Panc1 (cell line): Measurements from ENCODE around the gene RASGRF2. TPM values are rescaled to one million over a fixed set of nuclear protein-coding genes. Genes with fewer than 3 reads are reported as not detected.

Source experiments
- ATAC-seq: fragments of 200-7000 bp; cut with Tn5 transposase; 2 replicates; pipeline ENCODE4 v1.9.1; 2020; ENCODE audit warnings: mild to moderate bottlenecking, moderate library complexity
- BruUV-seq: library from RNA; stranded (reverse); fragments of 400-500 nt; replicated peaks from 2 replicates; lab custom pipeline; 2021; lab: Mats Ljungman, UMichigan
- CTCF ChIA-PET: fragments of 300-600 bp; sonication (Branson Sonifier 250); formaldehyde crosslinking; loops from one replicate; lab custom pipeline; 2022; ENCODE audit warnings: antibody characterized with exemption; lab: Charles Lee
- POLR2A ChIA-PET: fragments of 300-600 bp; sonication (Branson Sonifier 250); formaldehyde crosslinking; loops from one replicate; lab custom pipeline; 2022; ENCODE audit warnings: antibody characterized with exemption; lab: Charles Lee
- DNase-seq: peaks from one replicate; pipeline ENCODE4 v3.0.0-alpha.2; 2010; ENCODE audit warnings: low read depth, low spot score
- H3K27ac ChIP-seq: 2 replicates; pipeline ENCODE4 v1.5.1; 2011; ENCODE audit warnings: mild to moderate bottlenecking, low read length, inconsistent platforms
- H3K27me3 ChIP-seq: fragments of 200-500 bp; sonication (Bioruptor generic); 2 replicates; pipeline ENCODE4 v1.6.0; 2014; ENCODE audit warnings: low read length, inconsistent platforms; ENCODE audit not compliant: control insufficient read depth, insufficient read depth
- H3K36me3 ChIP-seq: fragments of 200-500 bp; sonication (Bioruptor generic); 2 replicates; pipeline ENCODE4 v1.5.1; 2014; ENCODE audit warnings: inconsistent platforms, mild to moderate bottlenecking, low read length, moderate library complexity; ENCODE audit not compliant: control insufficient read depth, insufficient read depth
- H3K4me1 ChIP-seq: 2 replicates; pipeline ENCODE4 v1.5.1; 2011; ENCODE audit warnings: inconsistent platforms, mild to moderate bottlenecking, low read length, moderate library complexity; ENCODE audit not compliant: control insufficient read depth, insufficient read depth
- H3K4me3 ChIP-seq, 2 experiments: 2 replicates each; pipeline ENCODE4 v1.5.1; 2011 to 2012; ENCODE audit warnings: low read depth in 2 of 2, low read length in 2 of 2, mild to moderate bottlenecking in 2 of 2, inconsistent platforms in 1 of 2, moderate library complexity in 1 of 2
- H3K9me3 ChIP-seq: fragments of 200-500 bp; sonication (Bioruptor generic); 2 replicates; pipeline ENCODE4 v1.5.1; 2014; ENCODE audit warnings: low read depth, mild to moderate bottlenecking, inconsistent platforms, low read length, moderate library complexity; ENCODE audit not compliant: control insufficient read depth, insufficient read depth
- POLR2AphosphoS5 ChIP-seq: IDR thresholded peaks from 2 replicates; pipeline ENCODE4 v1.6.1; 2012; ENCODE audit warnings: mild to moderate bottlenecking, low read depth, low read length, moderate library complexity
- SIN3A ChIP-seq: IDR thresholded peaks from 2 replicates; pipeline ENCODE4 v1.6.1; 2012; ENCODE audit warnings: low read depth, mild to moderate bottlenecking, low read length, moderate library complexity, borderline replicate concordance; ENCODE audit not compliant: insufficient read depth
- TCF7L2 ChIP-seq: IDR thresholded peaks from 2 replicates; pipeline ENCODE4 v1.6.1; 2011; ENCODE audit warnings: mild to moderate bottlenecking, low read depth, low read length, inconsistent platforms
- in situ Hi-C: cut with HindIII; loops from 2 replicates; pipeline ENCODE4 v1.10.0; 2016; ENCODE audit warnings: low sequenced_read_pairs, low pct_unique_long_range_greater_than_20kb
- intact Hi-C: fragments of 100-400 bp; cut with micrococcal nuclease; formaldehyde crosslinking; loops from one replicate; pipeline ENCODE4 v1.10.0; 2022; ENCODE audit not compliant: unreplicated experiment
- total RNA-seq: library from RNA; stranded (reverse); gene quantifications from one replicate; pipeline ENCODE4 v1.2.1, GENCODE V29; 2021; ENCODE audit not compliant: unreplicated experiment
- TF ChIP-seq, protein P1 (sequence below), 2 experiments: IDR thresholded peaks; 2 replicates each; pipeline ENCODE4 v1.6.1; 2011 to 2012; ENCODE audit warnings: low read depth in 2 of 2, control low read depth in 1 of 2, low read length in 1 of 2, mild to moderate bottlenecking in 1 of 2, moderate library complexity in 1 of 2; ENCODE audit not compliant: insufficient read depth in 1 of 2
- TF ChIP-seq, protein P2 (sequence below): fragments of 450-650 bp; IDR thresholded peaks from 2 replicates; pipeline ENCODE4 v1.5.1; 2017; ENCODE audit warnings: mild to moderate bottlenecking

The RASGRF2 gene
- total RNA-seq, 1 experiment from 2014 or later = 4.7 TPM

DNA sequence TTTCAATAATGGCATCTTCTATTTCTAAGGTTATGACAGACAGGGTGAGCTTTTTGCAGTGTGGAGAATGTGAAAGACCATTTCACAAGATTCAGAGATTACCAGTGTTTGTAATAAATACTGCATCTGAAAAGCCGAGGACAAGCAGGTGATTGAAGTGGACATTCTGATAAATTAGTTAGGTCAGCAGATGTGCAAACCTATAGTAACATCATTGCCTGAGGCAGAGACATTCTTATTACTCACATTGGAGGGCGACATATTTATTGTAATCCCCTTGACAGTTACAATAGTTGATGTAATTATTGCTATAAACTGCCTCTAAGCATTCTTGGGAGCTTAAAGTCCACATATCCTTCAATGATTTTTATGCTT is 3.3 kb downstream of the RASGRF2 start:
- ATAC-seq (no peak), DNase-seq (no peak)
- Histone ChIP-seq H3K36me3 (no peaks in the 10 kb centered on the region), H3K4me3 (no peak overlapping the region; a peak in 1 of 4 replicates), H3K27me3 (no peaks in the 10 kb centered on the region), H3K27ac (peak overlapping the region; percentile 82), H3K9me3 (no peaks in the 10 kb centered on the region), H3K4me1 (peaks cover 15% of the 10 kb centered on the region; the same call in 1 of the 2 replicates)
- TF ChIP-seq, protein P1, sequence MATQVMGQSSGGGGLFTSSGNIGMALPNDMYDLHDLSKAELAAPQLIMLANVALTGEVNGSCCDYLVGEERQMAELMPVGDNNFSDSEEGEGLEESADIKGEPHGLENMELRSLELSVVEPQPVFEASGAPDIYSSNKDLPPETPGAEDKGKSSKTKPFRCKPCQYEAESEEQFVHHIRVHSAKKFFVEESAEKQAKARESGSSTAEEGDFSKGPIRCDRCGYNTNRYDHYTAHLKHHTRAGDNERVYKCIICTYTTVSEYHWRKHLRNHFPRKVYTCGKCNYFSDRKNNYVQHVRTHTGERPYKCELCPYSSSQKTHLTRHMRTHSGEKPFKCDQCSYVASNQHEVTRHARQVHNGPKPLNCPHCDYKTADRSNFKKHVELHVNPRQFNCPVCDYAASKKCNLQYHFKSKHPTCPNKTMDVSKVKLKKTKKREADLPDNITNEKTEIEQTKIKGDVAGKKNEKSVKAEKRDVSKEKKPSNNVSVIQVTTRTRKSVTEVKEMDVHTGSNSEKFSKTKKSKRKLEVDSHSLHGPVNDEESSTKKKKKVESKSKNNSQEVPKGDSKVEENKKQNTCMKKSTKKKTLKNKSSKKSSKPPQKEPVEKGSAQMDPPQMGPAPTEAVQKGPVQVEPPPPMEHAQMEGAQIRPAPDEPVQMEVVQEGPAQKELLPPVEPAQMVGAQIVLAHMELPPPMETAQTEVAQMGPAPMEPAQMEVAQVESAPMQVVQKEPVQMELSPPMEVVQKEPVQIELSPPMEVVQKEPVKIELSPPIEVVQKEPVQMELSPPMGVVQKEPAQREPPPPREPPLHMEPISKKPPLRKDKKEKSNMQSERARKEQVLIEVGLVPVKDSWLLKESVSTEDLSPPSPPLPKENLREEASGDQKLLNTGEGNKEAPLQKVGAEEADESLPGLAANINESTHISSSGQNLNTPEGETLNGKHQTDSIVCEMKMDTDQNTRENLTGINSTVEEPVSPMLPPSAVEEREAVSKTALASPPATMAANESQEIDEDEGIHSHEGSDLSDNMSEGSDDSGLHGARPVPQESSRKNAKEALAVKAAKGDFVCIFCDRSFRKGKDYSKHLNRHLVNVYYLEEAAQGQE (IDR thresholded peaks at IDR 0.05; ENCODE audit: insufficient read depth in 1 of 2, low read depth in 2 of 2, low read length in 1 of 2) = no peak
- TF ChIP-seq SIN3A (no peak), POLR2AphosphoS5 (no peak), TCF7L2 (no peak)
- TF ChIP-seq, protein P2, sequence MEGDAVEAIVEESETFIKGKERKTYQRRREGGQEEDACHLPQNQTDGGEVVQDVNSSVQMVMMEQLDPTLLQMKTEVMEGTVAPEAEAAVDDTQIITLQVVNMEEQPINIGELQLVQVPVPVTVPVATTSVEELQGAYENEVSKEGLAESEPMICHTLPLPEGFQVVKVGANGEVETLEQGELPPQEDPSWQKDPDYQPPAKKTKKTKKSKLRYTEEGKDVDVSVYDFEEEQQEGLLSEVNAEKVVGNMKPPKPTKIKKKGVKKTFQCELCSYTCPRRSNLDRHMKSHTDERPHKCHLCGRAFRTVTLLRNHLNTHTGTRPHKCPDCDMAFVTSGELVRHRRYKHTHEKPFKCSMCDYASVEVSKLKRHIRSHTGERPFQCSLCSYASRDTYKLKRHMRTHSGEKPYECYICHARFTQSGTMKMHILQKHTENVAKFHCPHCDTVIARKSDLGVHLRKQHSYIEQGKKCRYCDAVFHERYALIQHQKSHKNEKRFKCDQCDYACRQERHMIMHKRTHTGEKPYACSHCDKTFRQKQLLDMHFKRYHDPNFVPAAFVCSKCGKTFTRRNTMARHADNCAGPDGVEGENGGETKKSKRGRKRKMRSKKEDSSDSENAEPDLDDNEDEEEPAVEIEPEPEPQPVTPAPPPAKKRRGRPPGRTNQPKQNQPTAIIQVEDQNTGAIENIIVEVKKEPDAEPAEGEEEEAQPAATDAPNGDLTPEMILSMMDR = no peak
- BruUV-seq = no TSS peak
- ChIA-PET CTCF (no interaction called here), POLR2A (interaction anchor here (0.7 kb wide), 2 partner anchors 199 to 437 kb away, joined by 3 read pairs; no protein-coding TSS in a partner anchor)
- intact Hi-C loops = no loop called here
- in situ Hi-C loops = no loop called here

DNA sequence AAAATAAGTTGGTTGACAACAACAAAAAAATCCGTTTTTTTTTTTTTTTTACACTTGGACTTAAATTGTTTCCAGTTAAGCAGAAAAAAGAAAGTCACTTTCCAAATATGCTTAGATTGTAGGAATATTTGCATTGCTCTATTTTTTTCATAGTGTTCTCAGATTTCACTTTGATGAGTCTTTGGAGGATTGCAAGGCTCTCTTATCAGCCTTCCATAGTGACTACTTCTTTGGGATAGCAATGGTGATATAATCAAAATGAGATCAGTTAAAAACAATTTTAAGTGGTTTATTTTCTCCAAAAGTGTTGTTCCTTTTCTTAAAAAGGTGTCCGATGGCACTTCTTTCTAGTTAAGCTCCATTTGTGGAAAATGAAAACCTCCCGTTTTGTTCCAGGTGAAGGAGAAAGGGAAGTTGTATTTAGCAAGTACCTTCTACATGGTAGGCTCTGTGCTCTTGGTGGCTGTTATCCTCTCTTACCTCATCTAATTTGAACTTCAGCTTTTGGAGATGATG is 3.9 kb downstream of the RASGRF2 start:
- ChIA-PET POLR2A (interaction anchor here (0.7 kb wide), 2 partner anchors 199 to 436 kb away, joined by 3 read pairs; no protein-coding TSS in a partner anchor), CTCF (no interaction called here)
- Histone ChIP-seq H3K27ac (peak overlapping the region; percentile 82), H3K9me3 (no peaks in the 10 kb centered on the region), H3K4me1 (peaks cover 15% of the 10 kb centered on the region; the same call in 1 of the 2 replicates), H3K27me3 (no peaks in the 10 kb centered on the region), H3K36me3 (no peaks in the 10 kb centered on the region), H3K4me3 (peak overlapping the region in 1 of 2 experiments; percentile 15; a peak in 1 of 4 replicates)
- no peak for ATAC-seq
- DNase-seq = no peak
- in situ Hi-C loops = no loop called here
- intact Hi-C loops = no loop called here
- BruUV-seq = no TSS peak
- TF ChIP-seq TCF7L2 = no peak
- TF ChIP-seq POLR2AphosphoS5 = no peak
- TF ChIP-seq, protein P1 (IDR thresholded peaks at IDR 0.05; ENCODE audit: insufficient read depth in 1 of 2, low read depth in 2 of 2, low read length in 1 of 2) = no peak
- TF ChIP-seq, protein P2 = no peak
- no peak for TF ChIP-seq SIN3A
